Activated naive CD4-positive, alpha-beta T cell treated with anti-CD3 and anti-CD28 coated beads, Interleukin-2, amount 10 ng/mL, durations not matched to agents 7 days and 5 days (primary cell): ENCODE data around the gene RNF34.

Source experiments
- CTCF ChIA-PET: fragments of 350-600 bp; sonication (Branson Sonifier 250); formaldehyde crosslinking; loops from one replicate; lab custom pipeline; 2021; ENCODE audit warnings: antibody characterized with exemption; lab: Charles Lee
- DNase-seq: peaks from one replicate; pipeline ENCODE4 v3.0.0-alpha.2; 2020
- H3K27ac Mint-ChIP-seq: one replicate; pipeline ENCODE4 v1.8.0; 2021; ENCODE audit warnings: mild to moderate bottlenecking, moderate library complexity, mixed read lengths
- H3K27me3 Mint-ChIP-seq: one replicate; pipeline ENCODE4 v1.8.0; 2021; ENCODE audit warnings: mild to moderate bottlenecking, mixed read lengths
- H3K36me3 Mint-ChIP-seq: one replicate; pipeline ENCODE4 v1.8.0; 2021; ENCODE audit warnings: mixed read lengths
- H3K4me1 Mint-ChIP-seq: one replicate; pipeline ENCODE4 v1.8.0; 2021; ENCODE audit warnings: mixed read lengths
- H3K4me3 Mint-ChIP-seq: one replicate; pipeline ENCODE4 v1.8.0; 2021; ENCODE audit warnings: mild to moderate bottlenecking, moderate library complexity, mixed read lengths
- H3K9me3 Mint-ChIP-seq: one replicate; pipeline ENCODE4 v1.8.0; 2021; ENCODE audit warnings: mixed read lengths

RNF34 gene

DNA sequence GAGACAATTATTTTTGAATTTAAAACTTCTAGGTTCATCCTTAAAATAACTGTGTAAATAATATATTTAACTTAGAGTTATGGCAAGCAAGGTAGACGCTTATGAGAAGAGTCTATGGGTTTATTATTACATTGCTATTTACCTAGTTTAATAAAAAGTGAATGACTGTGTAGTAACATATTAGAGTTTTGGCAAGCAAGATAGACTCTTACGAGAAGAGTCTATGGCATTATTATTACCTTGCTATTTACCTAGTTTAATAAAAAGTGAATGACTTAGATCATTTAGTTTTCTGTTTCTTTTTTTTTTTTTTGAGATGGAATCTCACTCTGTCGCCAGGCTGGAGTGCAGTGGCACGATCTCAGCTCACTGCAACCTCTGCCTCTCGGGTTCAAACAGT is 3.8 kb downstream of the RNF34 start:
- H3K27me3 Mint-ChIP-seq, result no peaks in the 10 kb centered on the region
- CTCF ChIA-PET, result no interaction called here
- peaks cover 55% of the 10 kb centered on the region for H3K4me1 Mint-ChIP-seq
- H3K27ac Mint-ChIP-seq, result no peak overlapping the region
- H3K36me3 Mint-ChIP-seq, result peaks cover 45% of the 10 kb centered on the region
- no peak overlapping the region for H3K4me3 Mint-ChIP-seq
- DNase-seq, result no peak
- H3K9me3 Mint-ChIP-seq, result no peaks in the 10 kb centered on the region

DNA sequence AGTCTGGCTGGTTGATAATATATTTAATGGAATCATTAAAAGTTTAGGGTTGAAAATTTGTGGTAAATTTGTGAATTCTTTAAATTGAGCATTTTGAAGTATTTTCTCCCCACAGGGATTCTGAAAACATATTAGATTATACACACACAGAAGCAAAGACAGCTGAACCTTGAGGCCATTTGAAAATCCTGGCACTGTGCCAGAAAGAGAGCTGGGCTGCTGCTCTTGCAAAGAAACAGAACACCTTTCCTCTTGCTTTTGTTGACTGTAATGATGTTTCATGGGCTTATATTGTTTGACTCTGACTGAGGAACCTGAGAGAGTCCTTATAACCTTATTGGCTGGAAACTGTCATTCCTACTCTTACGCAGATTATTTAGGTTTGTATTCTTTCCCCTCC is 4.8 kb downstream of the RNF34 start:
- Mint-ChIP-seq H3K36me3 (peaks cover 44% of the 10 kb centered on the region), H3K4me1 (peaks cover 49% of the 10 kb centered on the region), H3K27ac (no peak overlapping the region), H3K9me3 (no peaks in the 10 kb centered on the region), H3K4me3 (no peak overlapping the region), H3K27me3 (no peaks in the 10 kb centered on the region)
- CTCF ChIA-PET, result interaction anchor here (1.2 to 1.8 kb wide), 3 partner anchors 37 to 72 kb away, joined by 3 to 7 read pairs (median 4); no protein-coding TSS in a partner anchor
- DNase-seq, result no peak

DNA sequence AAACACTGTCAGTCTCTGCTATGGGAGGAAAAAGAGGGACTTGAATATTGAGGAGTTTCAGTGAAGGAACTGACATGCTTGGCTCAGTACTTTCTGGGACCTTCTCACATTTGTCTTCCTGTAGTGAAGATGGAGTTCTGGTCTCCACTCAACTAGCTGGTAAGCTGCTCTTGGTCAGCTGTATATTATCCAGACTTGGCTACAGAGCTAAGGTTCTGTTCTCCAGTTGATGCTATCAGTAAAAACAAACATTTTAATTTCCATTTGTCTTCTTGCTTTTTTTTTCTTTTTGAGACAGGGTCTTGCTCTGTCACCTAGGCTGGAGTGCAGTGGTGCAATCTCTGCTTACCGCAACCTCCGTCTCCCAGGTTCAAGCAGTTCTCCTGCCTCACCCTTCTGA is 5.3 kb downstream of the RNF34 start:
- Mint-ChIP-seq H3K27me3 (no peaks in the 10 kb centered on the region), H3K36me3 (peaks cover 45% of the 10 kb centered on the region), H3K4me1 (peaks cover 48% of the 10 kb centered on the region), H3K27ac (no peak overlapping the region), H3K4me3 (no peak overlapping the region), H3K9me3 (no peaks in the 10 kb centered on the region)
- CTCF ChIA-PET, result interaction anchor here (1.2 to 1.8 kb wide), 3 partner anchors 36 to 72 kb away, joined by 3 to 7 read pairs (median 4); no protein-coding TSS in a partner anchor
- DNase-seq, result no peak

DNA sequence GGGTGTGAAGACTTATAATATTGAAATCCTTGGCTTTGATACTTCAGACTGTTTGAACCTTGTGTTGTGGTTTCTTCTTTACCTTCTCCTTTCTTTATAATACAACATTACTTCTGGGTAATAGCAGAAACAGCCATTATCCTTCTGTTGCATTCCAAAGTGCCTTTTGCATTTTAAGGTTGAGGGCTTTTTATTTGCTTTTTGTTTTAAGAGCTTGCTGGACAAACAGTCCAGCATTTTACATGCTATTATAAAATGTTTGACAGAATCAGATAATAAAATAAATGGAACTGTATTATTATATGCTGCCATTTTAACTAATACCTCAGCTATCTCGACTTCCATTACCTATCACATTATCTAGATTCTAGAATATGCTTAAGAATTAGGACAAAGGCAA is 14.0 kb downstream of the RNF34 start:
- H3K27ac Mint-ChIP-seq, result no peak overlapping the region
- DNase-seq, result no peak
- no peak overlapping the region for H3K4me3 Mint-ChIP-seq
- no peaks in the 10 kb centered on the region for H3K9me3 Mint-ChIP-seq
- peaks cover 29% of the 10 kb centered on the region for H3K36me3 Mint-ChIP-seq
- peaks cover 8% of the 10 kb centered on the region for H3K4me1 Mint-ChIP-seq
- H3K27me3 Mint-ChIP-seq, result no peaks in the 10 kb centered on the region
- CTCF ChIA-PET, result no interaction called here

DNA sequence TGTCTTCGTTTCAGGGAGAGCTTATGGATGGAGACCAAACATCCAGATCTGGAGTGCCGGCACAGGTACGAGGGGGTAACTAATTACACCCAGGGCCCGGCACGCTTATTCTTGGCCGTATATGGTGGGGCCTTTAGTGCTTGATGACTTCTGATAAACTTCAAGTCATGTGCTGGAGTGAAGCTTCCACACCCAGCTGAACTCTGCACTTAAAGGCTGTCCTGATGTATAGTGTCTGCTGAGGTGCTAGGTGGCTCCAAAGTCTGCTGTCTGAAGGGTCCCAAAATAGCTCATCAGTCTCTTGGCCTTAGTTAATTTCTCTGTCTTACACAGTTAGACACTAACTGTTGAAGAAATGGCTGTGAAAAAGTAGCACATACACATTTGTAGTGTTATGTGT is 17.9 kb downstream of the RNF34 start:
- CTCF ChIA-PET, result interaction anchor here (0.7 to 2.4 kb wide), 2 partner anchors 25 to 341 kb away, joined by 3 to 8 read pairs; no protein-coding TSS in a partner anchor
- H3K27ac Mint-ChIP-seq, result no peak overlapping the region
- no peak overlapping the region for H3K4me3 Mint-ChIP-seq
- peaks cover 8% of the 10 kb centered on the region for H3K4me1 Mint-ChIP-seq
- no peaks in the 10 kb centered on the region for H3K27me3 Mint-ChIP-seq
- H3K36me3 Mint-ChIP-seq, result peaks cover 55% of the 10 kb centered on the region
- no peaks in the 10 kb centered on the region for H3K9me3 Mint-ChIP-seq
- no peak for DNase-seq

DNA sequence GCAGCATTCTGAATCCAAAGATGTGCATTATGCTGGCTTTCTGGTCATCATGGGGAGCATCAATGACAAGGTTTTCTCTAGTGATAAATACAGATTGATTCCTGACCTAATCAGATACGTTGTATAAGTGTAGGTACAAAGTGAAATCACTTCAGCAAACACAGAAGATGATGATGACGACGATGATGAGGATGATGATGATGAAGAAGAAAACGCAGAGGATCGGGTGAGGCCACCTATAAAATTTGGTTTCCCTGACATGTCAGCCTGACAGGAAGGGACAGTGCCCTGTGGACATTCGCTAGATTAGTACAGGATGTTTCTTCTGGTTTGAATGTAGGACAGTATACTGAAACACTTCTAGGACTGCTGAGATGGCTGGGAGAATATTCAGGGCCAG is 20.2 kb downstream of the RNF34 start:
- Mint-ChIP-seq H3K4me1 (peaks cover 8% of the 10 kb centered on the region), H3K4me3 (no peak overlapping the region), H3K27ac (peak overlapping the region; percentile 58), H3K9me3 (no peaks in the 10 kb centered on the region), H3K36me3 (peaks cover 68% of the 10 kb centered on the region), H3K27me3 (no peaks in the 10 kb centered on the region)
- CTCF ChIA-PET, result interaction anchor here (2.1 to 2.4 kb wide), 2 partner anchors 23 to 87 kb away, joined by 5 to 8 read pairs; no protein-coding TSS in a partner anchor
- DNase-seq, result no peak

DNA sequence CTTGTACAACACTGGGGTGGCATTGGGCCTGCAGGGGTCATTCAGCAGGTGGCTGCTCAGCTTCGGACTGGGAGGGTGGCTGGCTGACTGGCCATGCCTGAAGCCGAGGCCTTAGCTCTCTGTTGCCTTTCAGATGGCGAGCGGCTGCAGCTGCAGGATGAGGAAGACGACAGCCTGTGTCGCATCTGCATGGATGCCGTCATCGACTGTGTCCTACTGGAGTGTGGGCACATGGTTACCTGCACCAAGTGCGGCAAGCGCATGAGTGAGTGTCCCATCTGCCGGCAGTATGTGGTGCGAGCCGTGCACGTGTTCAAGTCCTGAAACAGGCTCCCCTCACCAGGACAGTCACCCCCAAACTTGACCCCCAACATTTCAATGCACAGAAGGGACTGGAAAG is 23.3 kb downstream of the RNF34 start:
- no peak for DNase-seq
- H3K27me3 Mint-ChIP-seq, result no peaks in the 10 kb centered on the region
- no peak overlapping the region for H3K4me3 Mint-ChIP-seq
- H3K4me1 Mint-ChIP-seq, result no peaks in the 10 kb centered on the region
- H3K36me3 Mint-ChIP-seq, result peaks cover 71% of the 10 kb centered on the region
- H3K9me3 Mint-ChIP-seq, result no peaks in the 10 kb centered on the region
- H3K27ac Mint-ChIP-seq, result no peak overlapping the region
- CTCF ChIA-PET, result interaction anchor here (0.9 to 1.0 kb wide), 3 partner anchors 19 to 20 kb away, joined by 3 to 5 read pairs (median 3); no protein-coding TSS in a partner anchor

DNA sequence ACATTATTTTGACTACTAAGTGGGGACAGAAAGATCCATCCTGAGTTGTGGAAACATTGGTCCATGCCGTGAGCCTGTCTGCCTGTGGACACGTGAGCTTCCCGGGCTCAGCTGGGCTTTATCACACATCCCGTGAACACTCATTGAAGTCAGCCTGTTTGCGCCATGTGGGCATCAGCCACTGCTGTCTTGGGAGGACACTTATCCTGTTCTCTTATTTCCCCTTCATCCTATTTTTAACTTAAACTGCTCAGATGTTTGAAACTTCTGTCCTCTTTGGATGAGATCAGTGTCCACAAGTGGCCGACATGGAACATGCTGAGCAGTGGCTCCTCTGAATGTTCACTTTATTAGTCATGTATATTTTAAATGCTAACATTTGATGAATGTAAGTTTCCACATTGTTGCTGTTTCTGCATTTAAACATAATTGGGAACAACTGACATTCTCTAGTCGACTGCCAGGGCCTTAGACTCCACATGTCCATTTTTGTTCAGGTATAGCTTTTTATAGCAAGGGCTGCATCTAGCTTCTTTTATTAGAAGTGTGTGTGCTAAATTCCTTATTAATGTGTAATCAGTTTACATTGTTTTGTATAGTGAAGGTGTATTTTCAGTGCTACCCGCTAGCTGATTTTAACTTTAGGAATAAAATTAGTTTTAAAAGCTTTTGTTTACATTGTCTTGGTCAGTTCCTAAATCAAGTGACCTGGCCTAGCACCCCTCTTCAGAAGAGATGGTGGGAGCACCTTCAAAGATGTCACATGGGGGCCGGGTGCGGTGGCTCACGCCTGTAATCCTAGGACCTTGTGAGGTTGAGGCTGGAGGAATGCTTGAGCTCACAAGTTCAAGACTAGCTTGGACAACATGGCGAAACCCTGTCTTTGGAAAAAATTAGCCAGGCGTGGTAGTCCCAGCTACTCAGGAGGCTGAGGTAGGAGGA is 24.0 kb downstream of the RNF34 start:
- Mint-ChIP-seq H3K9me3 (no peaks in the 10 kb centered on the region), H3K27me3 (no peaks in the 10 kb centered on the region), H3K4me1 (no peaks in the 10 kb centered on the region), H3K4me3 (no peak overlapping the region), H3K27ac (peak overlapping the region; percentile 5), H3K36me3 (peaks cover 77% of the 10 kb centered on the region)
- CTCF ChIA-PET, result interaction anchor here (1.0 to 1.5 kb wide), 2 partner anchors 18 to 89 kb away, joined by 3 to 5 read pairs; no protein-coding TSS in a partner anchor
- DNase-seq, result no peak

DNA sequence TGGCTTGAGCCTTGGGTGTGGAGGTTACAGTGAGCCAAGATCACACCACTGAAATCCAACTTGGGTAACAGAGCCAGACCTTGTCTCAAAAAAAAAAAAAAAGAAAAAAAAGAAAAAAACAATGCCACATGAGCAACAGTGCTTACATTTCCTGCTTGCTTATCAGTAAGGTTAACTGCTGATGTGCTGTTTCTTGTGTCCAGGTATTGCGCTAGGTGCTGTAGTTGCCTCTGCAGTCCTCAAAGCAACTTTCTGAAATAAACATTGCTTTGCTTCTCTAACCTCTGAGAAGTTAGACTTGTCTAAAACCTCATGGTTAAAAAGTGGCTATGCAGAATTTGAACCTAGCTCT is 24.7 kb downstream of the RNF34 start:
- no peak overlapping the region for H3K4me3 Mint-ChIP-seq
- no peak overlapping the region for H3K27ac Mint-ChIP-seq
- H3K4me1 Mint-ChIP-seq, result no peaks in the 10 kb centered on the region
- peaks cover 80% of the 10 kb centered on the region for H3K36me3 Mint-ChIP-seq
- CTCF ChIA-PET, result interaction anchor here (1.0 to 1.5 kb wide), 3 partner anchors 17 to 90 kb away, joined by 3 to 5 read pairs (median 3); no protein-coding TSS in a partner anchor
- DNase-seq, result no peak
- H3K27me3 Mint-ChIP-seq, result no peaks in the 10 kb centered on the region
- no peaks in the 10 kb centered on the region for H3K9me3 Mint-ChIP-seq

DNA sequence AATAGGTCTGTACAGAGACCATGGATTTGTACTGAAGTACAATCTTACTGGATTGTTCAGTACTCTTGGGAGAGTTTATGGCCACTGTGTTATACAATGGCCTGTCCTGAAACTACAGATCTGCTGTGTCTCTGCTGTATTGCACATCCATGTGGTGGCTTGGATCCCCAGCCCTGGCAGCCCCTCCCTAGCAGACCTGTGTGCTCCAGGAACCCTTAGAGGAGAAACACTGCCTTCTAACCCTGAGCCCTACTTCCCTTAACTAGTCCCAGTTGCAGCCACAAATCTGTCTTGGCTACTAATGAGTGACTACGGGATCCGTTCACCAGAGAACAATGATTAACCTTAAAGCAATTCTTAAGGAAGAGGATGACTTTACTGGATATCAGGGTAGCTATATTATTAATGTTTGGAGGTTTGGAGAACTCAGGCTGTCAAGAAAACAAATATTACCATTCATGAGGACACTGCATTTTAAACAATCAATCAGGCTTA is 27.7 kb downstream of the RNF34 start:
- H3K27ac Mint-ChIP-seq, result peak overlapping the region; percentile 45
- no peak for DNase-seq
- peaks cover 80% of the 10 kb centered on the region for H3K36me3 Mint-ChIP-seq
- no peaks in the 10 kb centered on the region for H3K27me3 Mint-ChIP-seq
- no peaks in the 10 kb centered on the region for H3K4me1 Mint-ChIP-seq
- CTCF ChIA-PET, result no interaction called here
- H3K9me3 Mint-ChIP-seq, result no peaks in the 10 kb centered on the region
- no peak overlapping the region for H3K4me3 Mint-ChIP-seq

DNA sequence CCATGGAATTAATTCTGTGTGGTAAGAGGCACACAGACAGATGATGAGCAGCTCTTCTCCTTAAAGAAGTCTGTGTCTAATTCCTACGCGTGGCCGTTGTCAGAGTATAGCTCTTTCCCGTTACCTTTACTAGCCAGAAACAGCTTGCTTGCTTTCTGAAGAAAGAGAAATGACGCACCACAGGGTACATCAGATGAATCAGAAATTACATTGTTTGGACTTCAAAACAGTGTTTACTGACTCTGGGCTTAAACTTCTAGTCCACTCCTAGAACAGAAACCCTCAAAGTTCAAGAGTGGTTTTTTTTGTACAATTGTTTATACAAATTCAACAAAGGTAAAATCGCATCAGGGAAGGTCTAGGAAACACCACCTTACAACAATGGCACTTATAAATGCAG is 29.0 kb downstream of the RNF34 start:
- Mint-ChIP-seq H3K36me3 (peaks cover 76% of the 10 kb centered on the region), H3K9me3 (no peaks in the 10 kb centered on the region), H3K27me3 (no peaks in the 10 kb centered on the region), H3K4me1 (no peaks in the 10 kb centered on the region), H3K27ac (peak overlapping the region; percentile 2), H3K4me3 (no peak overlapping the region)
- DNase-seq, result no peak
- CTCF ChIA-PET, result no interaction called here

DNA sequence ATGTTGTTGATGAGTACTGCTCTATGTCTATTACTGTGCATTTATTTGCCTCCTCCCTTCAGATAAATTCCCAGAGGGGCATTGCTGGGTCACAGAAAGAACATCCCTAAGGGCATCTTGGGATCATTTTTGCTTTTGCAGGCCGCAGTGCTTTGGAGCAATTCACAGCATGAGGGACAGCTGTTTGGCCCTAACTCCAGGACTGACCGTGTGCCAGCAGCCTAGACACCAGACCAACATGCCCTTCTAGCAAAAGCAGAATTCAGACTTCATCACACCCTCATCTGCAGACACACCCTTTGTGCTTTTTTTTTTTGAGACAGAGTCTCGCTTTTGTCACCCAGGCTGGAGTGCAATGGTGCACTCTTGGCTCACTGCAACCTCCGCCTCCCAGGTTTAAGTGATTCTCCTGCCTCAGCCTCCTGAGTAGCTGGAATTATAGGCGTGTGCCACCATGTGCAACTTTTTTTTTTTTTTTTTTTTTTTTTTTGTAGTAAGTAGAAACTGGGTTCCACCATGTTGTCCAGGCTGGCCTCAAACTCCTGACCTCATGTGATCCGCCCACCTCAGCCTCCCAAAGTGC is 31.0 kb downstream of the RNF34 start:
- no peak for DNase-seq
- H3K27me3 Mint-ChIP-seq, result no peaks in the 10 kb centered on the region
- peaks cover 5% of the 10 kb centered on the region for H3K9me3 Mint-ChIP-seq
- no peak overlapping the region for H3K4me3 Mint-ChIP-seq
- peak overlapping the region; percentile 60 for H3K27ac Mint-ChIP-seq
- CTCF ChIA-PET, result interaction anchor here (0.9 to 5.1 kb wide), 3 partner anchors 12 to 96 kb away, joined by 3 to 33 read pairs (median 4); no protein-coding TSS in a partner anchor
- no peaks in the 10 kb centered on the region for H3K4me1 Mint-ChIP-seq
- H3K36me3 Mint-ChIP-seq, result peaks cover 84% of the 10 kb centered on the region

DNA sequence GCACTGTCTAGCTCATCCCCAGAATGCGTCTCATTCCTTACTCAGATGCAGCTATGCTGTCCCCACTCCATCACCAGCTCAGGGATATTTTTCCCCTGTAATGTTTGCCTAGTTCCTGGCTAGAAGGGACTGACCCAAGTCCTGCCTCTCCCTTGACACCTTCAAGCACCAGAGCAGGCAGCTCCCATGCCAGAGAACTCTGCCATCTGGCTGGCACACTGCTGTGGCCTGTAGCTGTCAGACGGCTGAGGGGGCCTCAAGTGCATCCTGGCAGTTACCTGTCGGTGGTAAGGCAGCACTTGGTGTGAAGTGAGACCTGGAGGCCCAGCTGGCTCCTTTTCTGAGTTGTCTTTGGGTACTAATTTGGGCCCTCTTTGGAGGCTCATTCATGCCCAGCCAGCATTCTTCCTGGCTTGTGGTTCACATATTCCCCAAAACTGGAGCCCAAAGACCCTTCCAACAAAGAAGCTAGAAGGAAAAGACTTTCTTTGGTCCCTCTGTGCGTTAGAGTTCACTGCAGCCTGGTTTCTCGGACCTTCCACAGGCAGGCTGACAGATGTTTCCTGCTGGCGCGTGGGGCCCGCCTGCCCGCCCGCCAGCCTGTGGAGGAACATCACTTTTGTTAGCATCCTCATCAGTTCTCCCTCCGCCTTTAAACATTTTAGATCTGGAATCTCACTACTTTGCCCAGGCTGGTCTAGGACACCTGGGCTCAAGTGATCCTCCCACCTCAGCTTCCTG is 33.0 kb downstream of the RNF34 start:
- Mint-ChIP-seq H3K27ac (peak overlapping the region; percentile 4), H3K36me3 (peaks cover 88% of the 10 kb centered on the region), H3K9me3 (peaks cover 15% of the 10 kb centered on the region), H3K4me3 (no peak overlapping the region), H3K27me3 (no peaks in the 10 kb centered on the region), H3K4me1 (no peaks in the 10 kb centered on the region)
- CTCF ChIA-PET, result interaction anchor here (1.9 to 5.1 kb wide), 2 partner anchors 10 to 30 kb away, joined by 4 to 33 read pairs; no protein-coding TSS in a partner anchor
- DNase-seq, result no peak

DNA sequence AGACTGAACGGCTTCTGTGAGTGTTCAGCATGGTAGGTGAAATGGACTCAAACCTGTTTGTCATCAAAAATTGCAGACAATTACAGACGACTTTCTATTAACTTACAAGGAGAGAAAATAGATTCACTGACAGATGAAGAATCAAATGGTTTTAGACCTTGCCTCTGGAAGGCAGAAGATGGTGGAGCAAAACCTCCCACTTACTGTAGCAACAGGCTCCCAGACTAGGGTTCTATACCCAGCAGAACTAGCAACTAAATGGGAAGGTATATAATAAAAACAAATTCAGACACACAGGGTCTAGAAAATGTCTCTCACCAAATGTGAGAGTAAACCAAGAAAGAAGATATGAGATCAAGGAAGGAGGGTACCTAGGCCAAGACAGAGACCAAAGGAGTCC is 36.8 kb downstream of the RNF34 start:
- Mint-ChIP-seq H3K27ac (no peak overlapping the region), H3K27me3 (no peaks in the 10 kb centered on the region), H3K4me3 (no peak overlapping the region), H3K36me3 (peaks cover 79% of the 10 kb centered on the region), H3K4me1 (no peaks in the 10 kb centered on the region), H3K9me3 (peaks cover 15% of the 10 kb centered on the region)
- DNase-seq, result no peak
- CTCF ChIA-PET, result no interaction called here
